ENCODE data around the gene HOXB6. TPM values are rescaled to one million over a fixed set of nuclear protein-coding genes. Genes with fewer than 3 reads are reported as not detected.

HOXB6 gene
- total RNA-seq, 4 donors from 2014 or later: 34.3 to 98.4 (median 66.7) TPM

DNA sequence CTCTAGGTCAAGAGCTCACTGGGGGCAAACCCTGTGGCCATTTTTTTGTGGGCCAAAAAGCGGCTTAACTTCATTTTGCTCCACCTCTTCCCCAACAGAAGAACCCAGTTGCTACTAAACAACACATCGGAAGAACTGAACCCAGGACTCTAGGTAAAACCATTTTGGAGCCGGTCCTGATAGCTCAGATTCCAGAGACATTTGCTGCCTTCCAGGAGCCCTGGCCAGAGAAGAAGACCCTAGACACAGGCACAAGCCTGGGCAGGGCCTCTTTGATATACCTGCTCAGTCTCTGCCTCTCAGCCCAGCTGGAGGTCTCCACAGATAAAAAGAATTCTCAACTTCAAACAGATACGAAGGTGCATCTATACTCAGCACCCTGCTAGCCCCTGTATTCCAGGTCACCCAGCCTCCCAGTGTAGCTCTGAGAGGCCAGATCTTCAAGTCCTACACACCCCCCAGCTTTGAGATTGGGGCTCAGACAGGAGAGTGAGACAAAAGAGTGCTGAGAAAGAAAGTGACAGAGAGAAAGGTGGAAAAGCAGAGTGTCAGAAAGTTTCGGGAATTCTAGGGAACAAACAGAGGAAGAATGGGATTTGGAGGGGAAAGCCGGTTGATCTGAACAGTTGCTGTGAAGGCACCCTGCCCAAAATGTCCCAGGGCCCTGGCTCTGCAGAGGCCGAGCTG is 27.9 kb upstream of the HOXB6 start:
- H3K4me1 ChIP-seq: peaks cover 0 to 64% (median 4%) of the 10 kb centered on the region in 4 donors
- H3K36me3 ChIP-seq: no peaks in the 10 kb centered on the region
- H3K27me3 ChIP-seq: peaks cover 0 to 15% of the 10 kb centered on the region in 2 donors
- peak in 1 of 3 donors; percentile 40 for DNase-seq
- peak overlapping the region in 3 of 4 donors; percentile 66 to 79 (median 70) for H3K27ac ChIP-seq
- TF ChIP-seq, protein P1, sequence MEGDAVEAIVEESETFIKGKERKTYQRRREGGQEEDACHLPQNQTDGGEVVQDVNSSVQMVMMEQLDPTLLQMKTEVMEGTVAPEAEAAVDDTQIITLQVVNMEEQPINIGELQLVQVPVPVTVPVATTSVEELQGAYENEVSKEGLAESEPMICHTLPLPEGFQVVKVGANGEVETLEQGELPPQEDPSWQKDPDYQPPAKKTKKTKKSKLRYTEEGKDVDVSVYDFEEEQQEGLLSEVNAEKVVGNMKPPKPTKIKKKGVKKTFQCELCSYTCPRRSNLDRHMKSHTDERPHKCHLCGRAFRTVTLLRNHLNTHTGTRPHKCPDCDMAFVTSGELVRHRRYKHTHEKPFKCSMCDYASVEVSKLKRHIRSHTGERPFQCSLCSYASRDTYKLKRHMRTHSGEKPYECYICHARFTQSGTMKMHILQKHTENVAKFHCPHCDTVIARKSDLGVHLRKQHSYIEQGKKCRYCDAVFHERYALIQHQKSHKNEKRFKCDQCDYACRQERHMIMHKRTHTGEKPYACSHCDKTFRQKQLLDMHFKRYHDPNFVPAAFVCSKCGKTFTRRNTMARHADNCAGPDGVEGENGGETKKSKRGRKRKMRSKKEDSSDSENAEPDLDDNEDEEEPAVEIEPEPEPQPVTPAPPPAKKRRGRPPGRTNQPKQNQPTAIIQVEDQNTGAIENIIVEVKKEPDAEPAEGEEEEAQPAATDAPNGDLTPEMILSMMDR (IDR thresholded peaks at IDR 0.05): no peak
- no peak for TF ChIP-seq POLR2A (IDR thresholded peaks at IDR 0.05)
- H3K4me3 ChIP-seq: peak overlapping the region in 3 of 4 donors; percentile 12 to 52 (median 40)
- no peaks in the 10 kb centered on the region for H3K9me3 ChIP-seq

DNA sequence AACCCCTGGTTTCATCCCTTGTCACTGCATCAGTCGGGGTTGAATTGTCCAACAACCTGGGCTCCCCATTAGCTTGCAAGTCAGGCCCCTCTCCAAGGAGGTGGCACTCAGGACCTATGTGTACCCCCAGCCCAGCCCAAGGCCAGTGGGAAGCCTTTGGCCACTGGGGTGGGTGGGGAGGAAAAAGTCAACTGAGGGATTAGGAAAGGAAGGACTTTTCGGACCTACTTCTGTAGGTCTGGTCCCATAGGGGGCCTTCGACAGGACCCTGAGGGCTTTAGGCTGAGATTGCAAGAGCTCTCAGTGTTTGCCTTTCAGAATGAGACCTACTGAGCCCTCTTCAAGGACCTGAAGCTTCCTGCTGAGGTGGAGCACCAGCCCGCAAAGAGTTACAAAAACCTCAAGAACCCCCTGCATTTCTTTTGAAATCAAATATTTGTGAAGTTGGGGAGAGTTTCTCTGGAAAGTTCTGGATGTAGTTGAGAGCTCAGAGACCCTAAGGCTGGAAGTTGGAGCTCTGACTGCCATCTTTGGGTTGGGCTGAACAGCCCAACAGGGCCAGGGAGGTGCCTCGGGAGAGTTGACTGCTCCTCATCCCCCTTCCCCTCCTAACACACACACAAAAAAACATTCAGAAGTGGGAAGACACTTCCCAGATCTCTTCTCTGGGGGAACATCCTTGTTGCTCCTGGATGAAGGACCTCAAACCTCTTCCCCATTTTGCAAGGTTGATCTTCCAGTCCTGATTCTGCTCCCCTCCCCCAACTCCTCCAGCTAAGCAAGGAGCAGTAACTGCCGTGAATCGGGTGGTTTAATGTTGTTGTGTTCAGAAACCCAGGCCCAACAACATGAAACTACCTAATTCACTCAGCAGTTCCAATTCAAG is 27.1 kb upstream of the HOXB6 start:
- Histone ChIP-seq H3K27ac (peak overlapping the region in 3 of 4 donors; percentile 66 to 79 (median 70)), H3K9me3 (no peaks in the 10 kb centered on the region), H3K4me1 (peaks cover 0 to 63% (median 6%) of the 10 kb centered on the region in 4 donors), H3K27me3 (peaks cover 0 to 17% of the 10 kb centered on the region in 2 donors), H3K4me3 (peak overlapping the region in 2 of 4 donors; percentile 40 to 52), H3K36me3 (no peaks in the 10 kb centered on the region)
- peak in 1 of 3 donors; percentile 32 for DNase-seq
- TF ChIP-seq, protein P1 (IDR thresholded peaks at IDR 0.05): no peak
- no peak for TF ChIP-seq POLR2A (IDR thresholded peaks at IDR 0.05)

DNA sequence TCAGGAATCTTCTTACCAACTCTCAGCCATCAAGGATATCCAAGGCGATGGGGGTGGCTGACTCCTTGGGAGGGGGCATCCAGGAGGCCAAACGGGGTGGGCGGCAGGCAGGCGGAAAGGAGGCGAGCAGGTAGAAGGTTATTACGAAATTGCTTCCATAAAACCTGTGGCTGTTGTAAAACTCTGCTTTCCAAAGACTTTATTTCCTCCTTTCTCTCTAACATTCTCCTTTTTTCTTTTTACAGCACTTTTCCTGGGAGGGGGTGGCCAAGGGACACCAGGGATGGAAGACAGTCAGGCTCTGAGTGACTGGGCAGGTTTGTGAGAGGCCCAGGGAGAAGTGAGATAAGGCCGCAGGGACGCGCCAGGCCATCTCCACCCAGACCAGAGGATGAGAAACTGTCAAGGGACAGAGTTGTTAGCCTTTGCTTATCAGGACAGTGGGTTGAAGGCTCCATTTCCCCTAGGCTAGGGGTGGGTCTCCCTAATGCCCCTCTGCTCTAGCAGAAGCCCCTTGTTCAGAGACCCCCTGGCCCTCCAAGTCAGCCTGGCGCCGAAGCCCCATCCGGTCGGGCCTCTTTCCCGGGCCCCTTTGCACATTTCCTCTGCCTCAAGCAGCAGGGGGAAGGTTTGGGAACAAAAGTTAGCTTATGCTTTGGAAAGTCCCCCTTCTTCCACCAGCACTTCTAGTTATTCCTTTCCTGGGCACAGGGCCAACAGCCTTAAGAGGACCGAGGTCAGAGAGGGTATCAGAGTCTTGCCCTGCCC is 26.3 kb upstream of the HOXB6 start:
- Histone ChIP-seq H3K36me3 (no peaks in the 10 kb centered on the region), H3K9me3 (no peaks in the 10 kb centered on the region), H3K4me1 (peaks cover under 1 to 64% (median 9%) of the 10 kb centered on the region in 4 donors), H3K27ac (peak overlapping the region in 3 of 4 donors; percentile 66 to 79 (median 70)), H3K4me3 (peak overlapping the region in 2 of 4 donors; percentile 13 to 15), H3K27me3 (peaks cover 0 to 23% of the 10 kb centered on the region in 2 donors)
- peak in 2 of 3 donors; percentile 65 to 67 for DNase-seq
- TF ChIP-seq POLR2A (IDR thresholded peaks at IDR 0.05): peak in 1 of 2 donors; percentile 50
- TF ChIP-seq, protein P1 (IDR thresholded peaks at IDR 0.05): no peak

DNA sequence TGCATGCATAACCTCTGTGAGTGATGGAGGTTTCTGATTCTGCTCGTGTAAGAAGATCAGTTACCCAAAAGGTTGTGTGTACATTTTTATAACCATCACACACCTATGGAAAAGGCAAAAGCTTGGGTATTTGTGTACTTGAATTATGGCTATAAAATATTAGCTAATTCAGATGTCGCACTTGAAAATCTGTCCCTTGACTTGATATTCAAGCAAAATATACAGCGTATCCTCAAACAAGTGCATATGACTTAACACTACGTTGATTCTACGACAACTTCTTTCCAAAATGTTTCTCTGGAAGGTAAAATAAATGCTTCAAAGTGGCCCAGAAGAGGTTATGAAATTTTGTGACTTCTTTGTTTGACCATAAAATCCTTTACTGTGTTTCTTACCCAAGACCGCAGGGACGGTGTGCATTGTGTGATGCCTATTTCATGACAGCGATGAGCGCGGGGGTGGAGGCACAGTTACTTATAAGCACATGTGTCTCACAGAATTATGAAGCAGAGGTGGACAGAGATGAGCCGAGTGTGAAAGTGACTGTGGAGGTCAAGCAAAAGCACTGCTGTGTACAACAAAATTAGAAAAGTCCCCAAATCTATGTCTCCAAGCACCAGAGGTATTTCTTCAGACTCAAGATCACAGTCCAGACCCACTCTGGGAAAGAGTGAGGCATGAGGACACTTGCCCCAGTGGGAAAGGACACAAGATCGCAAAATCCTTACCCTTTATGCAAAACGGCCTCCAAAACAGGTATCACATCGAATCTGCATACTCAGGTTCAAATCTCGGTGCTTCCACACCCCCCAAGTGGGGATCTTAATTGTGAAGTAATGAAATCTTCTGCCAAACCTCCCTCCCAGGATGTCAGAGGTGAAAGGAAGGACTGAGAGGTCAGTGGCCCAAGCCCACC is 25.5 kb upstream of the HOXB6 start:
- Histone ChIP-seq H3K36me3 (no peaks in the 10 kb centered on the region), H3K9me3 (no peaks in the 10 kb centered on the region), H3K27ac (peak overlapping the region in 2 of 4 donors; percentile 66 to 79), H3K4me3 (no peak overlapping the region), H3K4me1 (peaks cover 6 to 66% (median 9%) of the 10 kb centered on the region in 4 donors), H3K27me3 (peaks cover 0 to 25% of the 10 kb centered on the region in 2 donors)
- DNase-seq: no peak
- TF ChIP-seq, protein P1 (IDR thresholded peaks at IDR 0.05): no peak
- no peak for TF ChIP-seq POLR2A (IDR thresholded peaks at IDR 0.05)
